IMR-90 (cell line): ENCODE results near the gene SDS.

Experiments used
- MAFK ChIP-seq: IDR thresholded peaks from 2 replicates; pipeline ENCODE4 v1.6.1; 2012; ENCODE audit warnings: low read depth, low read length, improper control_type of control experiment
- POLR2A ChIP-seq: IDR thresholded peaks from 2 replicates; pipeline ENCODE4 v1.6.1; 2012; ENCODE audit warnings: mild to moderate bottlenecking, low read depth, low read length
- RAD21 ChIP-seq: IDR thresholded peaks from 2 replicates; pipeline ENCODE4 v1.6.1; 2012; ENCODE audit warnings: low read length, improper control_type of control experiment
- RFX5 ChIP-seq: IDR thresholded peaks from 2 replicates; pipeline ENCODE4 v1.8.0; 2012; ENCODE audit warnings: low read depth, mild to moderate bottlenecking, low read length, moderate library complexity
- SMC3 ChIP-seq: fragments of 150-350 bp; IDR thresholded peaks from 2 replicates; pipeline ENCODE4 v1.6.1; 2016; ENCODE audit warnings: low read depth, mild to moderate bottlenecking, antibody characterized with exemption, low read length, moderate library complexity
- TF ChIP-seq, protein P1 (sequence below): conservative IDR thresholded peaks from 2 replicates; pipeline ENCODE4 v1.5.1; 2012; ENCODE audit warnings: mild to moderate bottlenecking, low read depth, low read length, improper control_type of control experiment
- TF ChIP-seq, protein P2 (sequence below): fragments of 150-350 bp; IDR thresholded peaks from 2 replicates; pipeline ENCODE4 v1.6.1; 2016; ENCODE audit warnings: low read depth, mild to moderate bottlenecking, low read length, moderate library complexity, borderline replicate concordance

DNA sequence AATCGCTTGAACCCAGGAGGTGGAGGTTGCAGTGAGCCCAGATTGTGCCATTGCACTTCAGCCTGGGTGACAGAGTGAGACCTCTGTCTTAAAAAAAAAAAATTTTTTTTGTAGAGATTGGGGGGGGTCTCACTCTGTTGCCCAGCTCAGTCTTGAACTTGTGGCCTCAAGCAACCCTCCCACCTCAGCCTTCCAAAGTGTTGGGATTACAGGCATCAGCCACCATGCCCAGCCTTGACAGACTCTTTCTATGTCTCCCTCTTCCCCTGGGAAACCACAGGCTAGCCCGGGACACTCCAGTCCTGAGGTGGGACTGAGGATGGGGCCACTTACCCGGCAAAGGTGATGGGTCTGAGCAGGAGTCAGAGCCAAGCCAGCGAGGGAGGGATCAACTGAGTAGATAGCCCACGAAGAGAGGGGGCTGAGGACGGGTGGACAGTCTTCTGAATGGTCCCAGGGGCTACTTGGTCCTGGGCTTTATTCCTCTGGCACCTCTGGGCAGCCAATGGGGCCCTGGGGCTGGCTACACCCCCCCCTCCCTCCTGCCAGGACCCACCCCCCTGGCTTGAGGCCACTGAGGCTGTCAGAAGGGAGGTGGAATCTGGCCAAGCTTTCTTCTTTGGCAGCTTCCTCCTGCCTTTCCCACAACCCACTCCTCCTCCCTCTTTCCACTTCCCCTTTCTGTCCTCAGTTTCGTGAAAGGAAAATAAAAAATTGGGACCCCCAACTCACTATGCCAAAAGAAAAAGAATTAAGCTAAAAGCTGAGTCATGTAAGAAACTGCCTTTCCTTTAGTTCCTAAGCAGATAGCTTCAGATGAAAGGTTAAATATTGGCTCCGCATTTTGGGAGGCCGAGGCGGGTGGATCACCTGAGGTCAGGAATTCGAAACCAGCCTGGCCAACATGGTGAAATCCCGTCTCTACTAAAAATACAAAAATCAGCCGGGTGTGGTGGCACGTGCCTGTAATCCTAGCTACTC is at the start of gene SDS:
- TF ChIP-seq, protein P1, sequence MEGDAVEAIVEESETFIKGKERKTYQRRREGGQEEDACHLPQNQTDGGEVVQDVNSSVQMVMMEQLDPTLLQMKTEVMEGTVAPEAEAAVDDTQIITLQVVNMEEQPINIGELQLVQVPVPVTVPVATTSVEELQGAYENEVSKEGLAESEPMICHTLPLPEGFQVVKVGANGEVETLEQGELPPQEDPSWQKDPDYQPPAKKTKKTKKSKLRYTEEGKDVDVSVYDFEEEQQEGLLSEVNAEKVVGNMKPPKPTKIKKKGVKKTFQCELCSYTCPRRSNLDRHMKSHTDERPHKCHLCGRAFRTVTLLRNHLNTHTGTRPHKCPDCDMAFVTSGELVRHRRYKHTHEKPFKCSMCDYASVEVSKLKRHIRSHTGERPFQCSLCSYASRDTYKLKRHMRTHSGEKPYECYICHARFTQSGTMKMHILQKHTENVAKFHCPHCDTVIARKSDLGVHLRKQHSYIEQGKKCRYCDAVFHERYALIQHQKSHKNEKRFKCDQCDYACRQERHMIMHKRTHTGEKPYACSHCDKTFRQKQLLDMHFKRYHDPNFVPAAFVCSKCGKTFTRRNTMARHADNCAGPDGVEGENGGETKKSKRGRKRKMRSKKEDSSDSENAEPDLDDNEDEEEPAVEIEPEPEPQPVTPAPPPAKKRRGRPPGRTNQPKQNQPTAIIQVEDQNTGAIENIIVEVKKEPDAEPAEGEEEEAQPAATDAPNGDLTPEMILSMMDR = no peak
- TF ChIP-seq POLR2A (no peak), RAD21 (no peak), MAFK (no peak), SMC3 (no peak), RFX5 (no peak)
- TF ChIP-seq, protein P2, sequence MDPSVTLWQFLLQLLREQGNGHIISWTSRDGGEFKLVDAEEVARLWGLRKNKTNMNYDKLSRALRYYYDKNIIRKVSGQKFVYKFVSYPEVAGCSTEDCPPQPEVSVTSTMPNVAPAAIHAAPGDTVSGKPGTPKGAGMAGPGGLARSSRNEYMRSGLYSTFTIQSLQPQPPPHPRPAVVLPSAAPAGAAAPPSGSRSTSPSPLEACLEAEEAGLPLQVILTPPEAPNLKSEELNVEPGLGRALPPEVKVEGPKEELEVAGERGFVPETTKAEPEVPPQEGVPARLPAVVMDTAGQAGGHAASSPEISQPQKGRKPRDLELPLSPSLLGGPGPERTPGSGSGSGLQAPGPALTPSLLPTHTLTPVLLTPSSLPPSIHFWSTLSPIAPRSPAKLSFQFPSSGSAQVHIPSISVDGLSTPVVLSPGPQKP = no peak
